DMS 273 (cell line): ENCODE data around the gene PRDM11.

Experiments
- DNase-seq: peaks from one replicate; lab custom pipeline; 2025; ENCODE audit not compliant: unreplicated experiment; lab: John Stamatoyannopoulos, UW

PRDM11 gene

GRCh38 chr11:45157247-45158209 is 11.1 kb downstream of the PRDM11 start:
- no peak for DNase-seq

GRCh38 chr11:45158210-45158731 is 11.8 kb downstream of the PRDM11 start:
- DNase-seq, result peak; percentile 43

- no peak for DNase-seq
Observed at GRCh38 chr11:45158891-45159605, 12.6 kb downstream of the PRDM11 start.

DNA sequence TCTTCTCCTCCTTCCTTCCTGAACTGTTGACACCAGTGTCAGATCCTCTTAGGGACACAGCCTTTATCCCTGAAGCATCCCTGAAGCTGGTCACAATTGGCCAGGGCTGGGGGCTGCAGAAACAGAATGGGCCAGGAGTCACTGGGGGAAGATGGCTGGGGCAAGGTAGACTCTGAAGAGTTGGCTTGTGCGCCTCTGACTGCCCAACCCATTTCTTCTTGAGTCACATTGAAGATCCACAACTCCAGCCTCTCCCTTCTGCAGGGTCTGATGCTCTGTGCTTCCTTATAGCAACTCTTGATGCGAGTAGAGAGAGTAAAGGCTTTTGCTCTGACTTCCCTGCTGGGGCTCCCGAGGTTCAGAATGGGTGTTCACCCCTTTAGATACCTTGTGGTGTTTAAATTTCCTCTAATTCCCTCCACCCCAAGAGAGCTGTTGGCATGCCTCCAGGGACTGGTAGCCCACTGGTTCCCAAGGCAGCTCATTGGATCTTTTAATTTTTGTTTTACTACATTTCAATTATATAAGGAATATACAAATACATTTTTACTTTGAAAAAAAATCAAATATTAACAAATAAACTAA is 13.4 kb downstream of the PRDM11 start:
- DNase-seq, result no peak

- no peak for DNase-seq
Observed at GRCh38 chr11:45161252-45162063, 15.0 kb downstream of the PRDM11 start.

DNA sequence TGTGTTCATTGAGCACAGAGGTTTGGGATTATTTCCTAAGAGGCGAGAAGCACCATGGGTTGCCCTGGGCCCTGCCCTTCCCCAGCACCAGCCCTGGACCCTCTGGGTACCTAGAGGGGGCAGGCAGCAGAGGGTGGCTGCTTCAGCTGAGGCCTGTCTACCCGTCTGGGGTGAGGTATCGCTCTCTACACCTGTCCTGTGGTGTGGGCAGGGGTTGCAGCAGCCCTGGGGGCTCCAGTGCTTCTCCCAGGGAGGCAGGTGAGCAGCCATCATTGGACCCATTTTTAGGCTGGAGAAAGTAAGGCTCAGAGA is 15.6 kb downstream of the PRDM11 start:
- no peak for DNase-seq

DNA sequence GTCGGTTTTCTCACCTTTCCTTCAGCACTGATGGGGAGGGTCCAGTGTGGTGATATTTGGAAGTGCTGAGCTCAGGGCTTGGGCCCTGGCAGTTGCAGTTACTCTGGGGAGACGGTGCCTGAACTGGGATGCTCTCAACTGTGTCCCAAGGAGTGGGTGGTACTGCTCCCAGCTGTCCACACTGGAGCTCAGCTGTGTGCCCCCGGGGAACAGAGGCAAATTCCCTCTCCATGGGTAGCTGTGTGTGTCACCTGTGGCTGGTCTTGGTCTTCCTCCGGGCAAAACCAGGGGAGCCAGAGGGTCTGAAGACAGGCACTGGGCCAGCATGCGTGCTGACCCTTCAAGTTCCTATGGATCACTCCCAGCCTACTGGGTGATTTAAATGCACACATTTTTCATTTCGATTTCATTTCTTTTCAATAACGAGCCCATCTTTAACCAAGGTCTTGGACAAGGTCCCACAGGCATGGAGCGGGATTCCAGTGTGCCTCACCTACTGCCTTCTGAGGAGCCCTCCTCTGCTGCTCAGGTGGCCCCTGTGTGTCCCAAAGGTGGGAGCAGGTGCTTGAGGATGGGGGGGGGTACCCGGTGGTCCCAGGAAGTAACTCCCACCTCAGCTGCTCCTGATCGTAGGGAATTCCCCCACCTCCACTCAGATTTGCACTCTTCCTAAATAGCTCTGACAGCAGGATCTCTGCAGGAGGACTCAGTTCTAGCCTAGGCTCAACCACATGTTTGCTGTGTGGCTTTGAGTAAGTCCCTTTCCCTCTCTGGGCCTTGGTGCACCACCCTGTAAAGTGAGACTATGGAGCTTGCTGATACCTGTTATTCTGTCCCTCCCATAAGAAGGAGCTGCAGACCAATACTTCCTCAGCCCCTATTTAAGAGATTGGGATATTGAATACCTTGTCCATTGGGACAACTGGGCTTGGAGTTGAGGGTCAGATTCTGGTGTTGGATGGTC is 16.8 kb downstream of the PRDM11 start:
- no peak for DNase-seq

DNA sequence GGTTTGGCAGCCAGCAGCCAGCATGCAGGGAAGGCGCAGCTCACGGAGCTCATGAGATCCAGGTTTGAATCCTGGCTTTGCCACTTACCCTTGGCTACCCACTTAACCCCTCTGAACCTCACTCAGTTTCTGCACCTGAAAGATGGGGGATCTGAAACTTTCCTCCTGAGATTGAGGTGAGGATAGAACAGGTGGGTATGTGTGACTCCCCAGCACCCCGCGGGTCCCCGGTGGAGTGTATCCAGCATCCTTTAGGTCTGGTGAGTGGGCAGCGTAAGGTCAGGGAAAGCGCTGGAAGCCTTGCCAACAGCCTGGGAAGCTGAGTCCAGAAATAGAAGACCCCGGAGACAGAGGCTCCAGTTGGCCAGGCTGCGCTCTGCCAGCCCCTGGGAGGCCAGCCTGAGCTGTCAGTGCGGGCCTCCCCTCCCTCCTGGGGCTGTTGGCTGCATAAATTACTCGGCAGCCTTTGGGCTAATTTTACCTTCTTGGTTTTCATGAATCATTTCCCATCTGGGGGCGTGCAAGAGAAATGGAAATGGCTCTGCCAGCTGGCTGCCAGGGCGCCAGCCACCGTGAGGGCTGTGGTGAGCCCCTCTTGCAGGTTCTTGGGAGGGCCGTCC is 17.6 kb downstream of the PRDM11 start:
- DNase-seq, result peak; percentile 83

GRCh38 chr11:45165386-45165785 is 18.9 kb downstream of the PRDM11 start:
- no peak for DNase-seq

GRCh38 chr11:45165806-45166603 is 19.6 kb downstream of the PRDM11 start:
- DNase-seq, result no peak

- no peak for DNase-seq
Observed at GRCh38 chr11:45166604-45166897, 20.1 kb downstream of the PRDM11 start.

DNA sequence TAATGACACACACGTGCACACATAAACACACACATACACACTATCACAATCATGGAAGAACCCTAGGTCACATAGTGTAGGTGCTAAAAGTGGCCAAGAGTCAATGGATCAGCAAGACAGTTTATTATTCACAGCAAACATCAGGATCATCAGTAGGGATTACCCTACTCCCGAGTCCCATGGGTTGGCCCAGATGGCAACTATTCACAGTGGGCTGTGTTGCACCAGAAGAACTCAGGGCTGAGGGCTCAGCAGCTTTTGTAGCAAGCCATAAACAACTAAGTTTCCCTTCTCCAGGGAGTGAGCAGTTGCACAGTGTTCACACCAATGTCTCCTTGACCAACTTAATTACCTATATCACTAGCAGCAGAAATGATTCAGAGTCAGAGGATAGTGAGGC is 20.8 kb downstream of the PRDM11 start:
- DNase-seq, result no peak

DNA sequence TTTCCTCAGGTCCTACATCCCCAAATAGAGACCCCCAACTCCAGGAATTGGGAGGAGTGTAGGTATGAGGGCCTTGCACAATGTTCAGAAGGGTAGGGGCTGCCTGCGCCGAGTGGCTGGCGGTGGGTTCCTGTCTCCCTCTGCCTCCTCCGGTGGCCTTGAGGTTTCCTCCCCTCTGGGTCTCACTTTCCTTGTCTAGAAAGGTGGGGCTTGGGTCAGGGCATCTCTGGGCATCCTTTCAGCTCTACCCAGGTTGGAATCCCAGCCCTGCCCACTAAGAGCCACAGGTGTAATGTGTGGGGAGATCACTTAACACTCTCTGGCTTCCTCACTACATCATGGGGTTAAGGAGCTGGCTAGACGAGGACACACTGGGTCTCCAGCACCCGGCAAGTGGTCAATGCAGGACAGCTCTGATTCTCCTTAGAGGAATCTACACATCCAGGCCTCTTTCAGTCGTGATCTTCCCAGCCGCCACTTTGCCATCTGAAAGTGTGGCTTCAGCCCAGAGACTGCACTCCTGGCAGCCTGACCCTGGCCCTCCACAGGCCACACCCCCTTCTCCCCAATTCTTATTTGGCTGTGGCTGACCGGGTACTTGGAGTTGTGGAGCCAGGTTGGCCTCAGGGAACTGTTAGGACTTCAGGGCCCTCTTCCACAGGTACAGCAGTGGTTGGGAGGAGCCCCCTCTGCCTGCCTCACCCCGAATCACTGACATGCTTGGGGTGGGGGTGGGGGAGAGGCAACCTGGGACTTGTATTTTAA is 22.1 kb downstream of the PRDM11 start:
- DNase-seq, result no peak

- DNase-seq, result peak; percentile 9
Observed at GRCh38 chr11:45169310-45170072, 23.1 kb downstream of the PRDM11 start.

DNA sequence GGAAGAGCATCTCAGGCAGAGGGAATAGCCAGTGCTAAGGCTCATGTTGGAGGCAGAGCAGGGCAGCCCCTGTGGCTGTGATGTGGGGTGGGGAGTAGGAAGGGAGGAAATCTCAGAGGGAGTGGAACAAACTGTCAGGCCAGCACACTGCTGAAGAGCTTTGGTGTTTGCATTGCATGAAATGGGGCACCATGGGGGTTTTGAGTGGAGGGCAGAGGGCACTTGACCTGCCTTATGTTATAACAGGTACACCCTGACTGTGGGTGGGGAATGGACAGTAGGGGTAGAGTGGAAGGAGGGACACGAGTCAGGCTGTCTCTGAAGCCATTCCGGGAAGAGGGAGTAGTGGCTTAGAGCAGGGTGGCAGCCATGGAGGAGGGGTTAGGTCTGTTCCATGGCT is 24.0 kb downstream of the PRDM11 start:
- no peak for DNase-seq

GRCh38 chr11:45171550-45171949 is 25.1 kb downstream of the PRDM11 start:
- DNase-seq, result no peak

GRCh38 chr11:45173064-45173463 is 26.6 kb downstream of the PRDM11 start:
- no peak for DNase-seq
